Erythroblast (primary cell): ENCODE measurements around the gene DPY30.

Experiments
- GATA1 ChIP-seq: IDR thresholded peaks from 2 replicates; pipeline ENCODE4 v1.6.1; 2011; ENCODE audit warnings: low read depth, mild to moderate bottlenecking, control low read depth, low read length, moderate library complexity
- POLR2A ChIP-seq: IDR thresholded peaks from 2 replicates; pipeline ENCODE4 v1.6.1; 2011; ENCODE audit warnings: mild to moderate bottlenecking, low read length

DNA sequence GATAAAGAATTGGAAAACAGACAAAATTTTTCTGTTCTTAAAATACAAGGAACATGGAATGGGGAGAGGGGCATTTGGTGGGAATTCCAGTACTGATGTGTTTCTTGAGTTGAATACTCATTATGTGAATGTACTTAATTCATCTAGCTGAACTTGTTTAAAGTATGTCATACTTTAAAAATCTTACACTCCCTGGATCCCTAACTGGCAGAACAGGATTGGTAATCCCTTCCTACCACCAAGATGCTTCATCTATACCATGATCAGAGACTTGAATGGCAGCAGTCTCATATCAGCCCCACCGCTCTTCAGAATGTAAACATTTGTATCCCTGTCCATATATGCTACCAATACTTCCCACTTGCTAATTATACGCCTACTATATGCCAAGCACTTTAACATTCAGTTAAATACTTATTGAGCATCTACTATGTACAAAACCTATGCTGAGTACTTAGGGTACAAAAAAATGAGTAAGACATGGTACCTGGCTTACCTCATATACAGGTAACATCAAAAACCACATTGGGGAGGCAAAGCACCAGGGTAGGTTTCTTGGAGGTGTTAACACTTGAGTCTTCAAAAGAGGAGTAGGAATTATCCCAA, 34.1 kb downstream of the DPY30 start:
- TF ChIP-seq POLR2A (no peak), GATA1 (no peak)
